Measurements from ENCODE around the gene TMEM167B.
"Not testable (repeated sequence)": the region's sequence is repeated elsewhere in the genome, so short reads cannot be mapped to it uniquely, and the experiment has no call there.

The TMEM167B gene

GRCh38 chr1:109115685-109116084 lies 25.1 kb downstream of the TMEM167B start:
- DNase-seq, result no peak

- no peak for DNase-seq
Measured at GRCh38 chr1:109116286-109116685, 25.7 kb downstream of the TMEM167B start.

GRCh38 chr1:109118089-109118488 lies 27.5 kb downstream of the TMEM167B start:
- DNase-seq, result no peak

- no peak for DNase-seq
Measured at GRCh38 chr1:109120356-109120755, 29.8 kb downstream of the TMEM167B start.

- DNase-seq, result no peak
Measured at GRCh38 chr1:109131059-109131458, 40.5 kb downstream of the TMEM167B start.

- DNase-seq, result no peak
Measured at GRCh38 chr1:109131800-109132199, 41.2 kb downstream of the TMEM167B start.

- DNase-seq, result no peak
Measured at GRCh38 chr1:109133002-109133706, 42.6 kb downstream of the TMEM167B start.

- peak; percentile 78 to 90 for DNase-seq
Measured at GRCh38 chr1:109133815-109134214, 43.3 kb downstream of the TMEM167B start.

- no peak for DNase-seq
Measured at GRCh38 chr1:109134423-109134822, 43.9 kb downstream of the TMEM167B start.

GRCh38 chr1:109135940-109136339 lies 45.4 kb downstream of the TMEM167B start:
- no peak for DNase-seq

GRCh38 chr1:109136766-109137165 lies 46.2 kb downstream of the TMEM167B start:
- DNase-seq, result no peak

- no peak for DNase-seq
Measured at GRCh38 chr1:109137958-109138357, 47.4 kb downstream of the TMEM167B start.

GRCh38 chr1:109138358-109138757 lies 47.8 kb downstream of the TMEM167B start:
- DNase-seq, result no peak

GRCh38 chr1:109140392-109140791 lies 49.8 kb downstream of the TMEM167B start:
- no peak for DNase-seq

- no peak for DNase-seq
Measured at GRCh38 chr1:109142260-109142659, 51.7 kb downstream of the TMEM167B start.

- not testable (repeated sequence) for DNase-seq
Measured at GRCh38 chr1:109142725-109143124, 52.2 kb downstream of the TMEM167B start.
